Fibroblast of the aortic adventitia (primary cell): Measurements from ENCODE around the gene PRKAG2. TPM values are rescaled to one million over a fixed set of nuclear protein-coding genes. Genes with fewer than 3 reads are reported as not detected.

ENCODE experiments used
- DNase-seq: peaks from one replicate; pipeline ENCODE4 v3.0.0-alpha.2; 2010; ENCODE audit warnings: low read depth
- H3K4me3 ChIP-seq: 2 replicates; pipeline ENCODE4 v1.5.1; 2011; ENCODE audit warnings: low read depth, mild to moderate bottlenecking, control low read depth, low read length, moderate library complexity
- CTCF ChIP-seq: IDR thresholded peaks from 2 replicates; pipeline ENCODE4 v1.5.1; 2011; ENCODE audit warnings: mild to moderate bottlenecking, low read length, control low read depth, inconsistent platforms; ENCODE audit not compliant: insufficient read depth
- total RNA-seq: library from RNA; depleted of rRNA; stranded (reverse); fragments of >200 nt; gene quantifications from 2 replicates; pipeline ENCODE4 v1.2.3, GENCODE V29; 2012; ENCODE audit warnings: low replicate concordance

Gene PRKAG2
- total RNA-seq, 1 donor = 10.0 TPM

- TF ChIP-seq CTCF = no peak
- no peak for DNase-seq
- H3K4me3 ChIP-seq = no peak overlapping the region
Measured at GRCh38 chr7:151645311-151645710, 231.6 kb downstream of the PRKAG2 start.

- H3K4me3 ChIP-seq = no peak overlapping the region
- no peak for TF ChIP-seq CTCF
- DNase-seq = no peak
Measured at GRCh38 chr7:151644554-151644953, 232.4 kb downstream of the PRKAG2 start.

GRCh38 chr7:151642746-151643145, 234.2 kb downstream of the PRKAG2 start:
- no peak for TF ChIP-seq CTCF
- DNase-seq = no peak
- no peak overlapping the region for H3K4me3 ChIP-seq

GRCh38 chr7:151641587-151641986, 235.3 kb downstream of the PRKAG2 start:
- no peak for TF ChIP-seq CTCF
- no peak for DNase-seq
- no peak overlapping the region for H3K4me3 ChIP-seq

- no peak for DNase-seq
- TF ChIP-seq CTCF = no peak
- no peak overlapping the region for H3K4me3 ChIP-seq
Measured at GRCh38 chr7:151637781-151638261, 239.1 kb downstream of the PRKAG2 start.

- no peak overlapping the region for H3K4me3 ChIP-seq
- no peak for DNase-seq
- TF ChIP-seq CTCF = no peak
Measured at GRCh38 chr7:151634643-151635042, 242.3 kb downstream of the PRKAG2 start.

- no peak overlapping the region for H3K4me3 ChIP-seq
- no peak for DNase-seq
- no peak for TF ChIP-seq CTCF
Measured at GRCh38 chr7:151633516-151633812, 243.5 kb downstream of the PRKAG2 start.
